ENCODE measurements around the gene POGLUT2. TPM values are rescaled to one million over a fixed set of nuclear protein-coding genes. Genes with fewer than 3 reads are reported as not detected.

The POGLUT2 gene
- total RNA-seq, 1 donor from 2014 or later, result 5.9 TPM

GRCh38 chr13:102815788-102816187, 17.0 kb upstream of the POGLUT2 start:
- Histone ChIP-seq H3K4me1 (no peaks in the 10 kb centered on the region), H3K4me3 (no peak overlapping the region), H3K9me3 (peaks cover 3% of the 10 kb centered on the region), H3K36me3 (peaks cover 42% of the 10 kb centered on the region), H3K27me3 (ENCODE audit: low read depth) (no peaks in the 10 kb centered on the region), H3K27ac (no peak overlapping the region)
- intact Hi-C loops (cut with DNase I), result no loop called here
- ATAC-seq, result no peak
- no peak for DNase-seq
- TF ChIP-seq, protein P1, sequence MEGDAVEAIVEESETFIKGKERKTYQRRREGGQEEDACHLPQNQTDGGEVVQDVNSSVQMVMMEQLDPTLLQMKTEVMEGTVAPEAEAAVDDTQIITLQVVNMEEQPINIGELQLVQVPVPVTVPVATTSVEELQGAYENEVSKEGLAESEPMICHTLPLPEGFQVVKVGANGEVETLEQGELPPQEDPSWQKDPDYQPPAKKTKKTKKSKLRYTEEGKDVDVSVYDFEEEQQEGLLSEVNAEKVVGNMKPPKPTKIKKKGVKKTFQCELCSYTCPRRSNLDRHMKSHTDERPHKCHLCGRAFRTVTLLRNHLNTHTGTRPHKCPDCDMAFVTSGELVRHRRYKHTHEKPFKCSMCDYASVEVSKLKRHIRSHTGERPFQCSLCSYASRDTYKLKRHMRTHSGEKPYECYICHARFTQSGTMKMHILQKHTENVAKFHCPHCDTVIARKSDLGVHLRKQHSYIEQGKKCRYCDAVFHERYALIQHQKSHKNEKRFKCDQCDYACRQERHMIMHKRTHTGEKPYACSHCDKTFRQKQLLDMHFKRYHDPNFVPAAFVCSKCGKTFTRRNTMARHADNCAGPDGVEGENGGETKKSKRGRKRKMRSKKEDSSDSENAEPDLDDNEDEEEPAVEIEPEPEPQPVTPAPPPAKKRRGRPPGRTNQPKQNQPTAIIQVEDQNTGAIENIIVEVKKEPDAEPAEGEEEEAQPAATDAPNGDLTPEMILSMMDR (IDR thresholded peaks at IDR 0.05), result no peak

- Histone ChIP-seq H3K27me3 (ENCODE audit: low read depth) (no peaks in the 10 kb centered on the region), H3K4me1 (no peaks in the 10 kb centered on the region), H3K9me3 (peaks cover 4% of the 10 kb centered on the region), H3K36me3 (peaks cover 32% of the 10 kb centered on the region), H3K27ac (no peak overlapping the region), H3K4me3 (no peak overlapping the region)
- ATAC-seq (no peak), DNase-seq (no peak)
- intact Hi-C loops (cut with DNase I), result no loop called here
- TF ChIP-seq, protein P1 (IDR thresholded peaks at IDR 0.05), result no peak
Measured at GRCh38 chr13:102814793-102815192, 16.0 kb upstream of the POGLUT2 start.

DNA sequence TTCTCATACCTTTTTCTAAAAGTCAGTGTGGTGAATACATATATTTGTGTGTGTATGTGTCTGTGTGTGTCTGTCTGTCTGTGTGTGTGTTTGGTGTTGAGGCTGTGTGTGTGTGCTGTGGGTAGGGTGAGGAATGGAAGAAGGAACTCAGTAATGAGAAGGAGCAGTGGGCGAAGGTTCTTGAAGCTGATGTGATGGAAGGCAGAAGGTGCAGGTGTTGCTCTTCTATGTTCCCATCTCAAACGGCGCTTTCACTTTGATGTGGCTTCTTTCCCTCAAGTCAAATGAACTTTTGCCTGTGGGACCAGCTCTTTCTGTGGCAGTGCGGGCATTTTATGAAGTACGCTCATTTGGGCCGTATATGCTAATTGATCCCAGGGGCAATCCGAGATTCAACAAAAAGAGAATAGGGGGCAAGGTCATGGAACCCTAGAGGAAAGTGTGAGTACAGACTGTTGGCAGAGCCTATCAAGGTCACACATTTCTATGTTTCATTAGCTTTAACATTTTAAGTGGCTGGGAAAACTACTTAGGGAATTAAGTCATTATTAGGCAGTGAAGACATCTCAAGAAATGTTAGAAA, 15.3 kb upstream of the POGLUT2 start:
- DNase-seq (no peak), ATAC-seq (no peak)
- Histone ChIP-seq H3K27ac (no peak overlapping the region), H3K36me3 (peaks cover 26% of the 10 kb centered on the region), H3K4me3 (no peak overlapping the region), H3K9me3 (peaks cover 4% of the 10 kb centered on the region), H3K27me3 (ENCODE audit: low read depth) (no peaks in the 10 kb centered on the region), H3K4me1 (no peaks in the 10 kb centered on the region)
- intact Hi-C loops (cut with DNase I), result no loop called here
- TF ChIP-seq, protein P1 (IDR thresholded peaks at IDR 0.05), result no peak

DNA sequence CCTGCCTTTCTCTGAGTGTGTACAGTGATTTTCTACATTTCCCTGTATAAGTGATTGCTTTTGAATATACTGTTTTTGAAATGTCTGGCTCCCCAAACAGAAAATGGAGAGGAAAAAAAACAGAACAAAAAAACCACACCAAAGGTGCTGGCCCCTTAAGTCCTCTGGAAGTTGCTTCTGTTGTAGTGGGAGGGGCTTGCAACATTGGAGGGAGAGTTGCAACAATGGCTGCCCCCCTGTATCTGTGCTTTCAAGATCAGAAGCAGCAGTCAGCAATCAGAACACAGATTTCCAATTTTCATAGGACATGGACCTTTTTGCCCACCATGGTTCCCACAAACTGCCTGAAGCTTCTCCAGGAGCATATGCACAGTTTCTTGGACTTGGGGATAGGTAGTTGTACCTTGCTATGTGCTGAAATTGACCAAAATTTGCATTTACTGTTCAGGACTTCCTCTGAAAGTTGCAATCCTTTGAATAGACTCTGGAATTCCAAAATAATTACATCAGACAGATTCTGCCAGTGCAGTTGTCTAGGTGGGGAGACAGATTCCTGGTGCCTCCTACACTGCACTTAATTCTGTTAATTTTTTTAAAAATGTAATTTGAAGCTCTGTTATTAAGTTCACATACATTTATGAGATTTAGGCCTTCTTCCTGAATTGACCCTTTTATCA, 14.0 kb upstream of the POGLUT2 start:
- Histone ChIP-seq H3K9me3 (peaks cover 4% of the 10 kb centered on the region), H3K4me3 (no peak overlapping the region), H3K27me3 (ENCODE audit: low read depth) (no peaks in the 10 kb centered on the region), H3K36me3 (peaks cover 23% of the 10 kb centered on the region), H3K4me1 (no peaks in the 10 kb centered on the region), H3K27ac (no peak overlapping the region)
- TF ChIP-seq, protein P1 (IDR thresholded peaks at IDR 0.05), result no peak
- no peak for DNase-seq
- intact Hi-C loops (cut with DNase I), result no loop called here
- ATAC-seq, result no peak

GRCh38 chr13:102807699-102808098, 8.9 kb upstream of the POGLUT2 start:
- TF ChIP-seq, protein P1 (IDR thresholded peaks at IDR 0.05), result no peak
- Histone ChIP-seq H3K27me3 (ENCODE audit: low read depth) (no peaks in the 10 kb centered on the region), H3K36me3 (no peaks in the 10 kb centered on the region), H3K9me3 (peaks cover 4% of the 10 kb centered on the region), H3K4me3 (no peak overlapping the region), H3K4me1 (no peaks in the 10 kb centered on the region), H3K27ac (no peak overlapping the region)
- ATAC-seq (no peak), DNase-seq (no peak)
- intact Hi-C loops (cut with DNase I), result no loop called here

All from lower lobe of right lung (tissue), 2 donors.